Measurements from ENCODE around the gene SYPL2.
A peak's percentile ranks its signal among the peaks of the same experiment; 100 is the strongest.
"Not testable (repeated sequence)": the region's sequence is repeated elsewhere in the genome, so short reads cannot be mapped to it uniquely, and the experiment has no call there.

The SYPL2 gene

GRCh38 chr1:109470245-109470644 is 3.9 kb downstream of the SYPL2 start:
- no peak for DNase-seq (ENCODE audit: low read depth in 1 of 2, low spot score in 1 of 2)

GRCh38 chr1:109472779-109473178 is 6.4 kb downstream of the SYPL2 start:
- no peak for DNase-seq (ENCODE audit: low read depth in 1 of 2, low spot score in 1 of 2)

- DNase-seq (ENCODE audit: low read depth in 1 of 2, low spot score in 1 of 2), result not testable (repeated sequence)
Measured at GRCh38 chr1:109473284-109474057, 7.1 kb downstream of the SYPL2 start.

- no peak for DNase-seq (ENCODE audit: low read depth in 1 of 2, low spot score in 1 of 2)
Measured at GRCh38 chr1:109474697-109475096, 8.4 kb downstream of the SYPL2 start.

GRCh38 chr1:109475261-109475660 is 8.9 kb downstream of the SYPL2 start:
- DNase-seq (ENCODE audit: low read depth in 1 of 2, low spot score in 1 of 2), result no peak

- DNase-seq (ENCODE audit: low read depth in 1 of 2, low spot score in 1 of 2), result no peak
Measured at GRCh38 chr1:109476825-109477224, 10.5 kb downstream of the SYPL2 start.

- DNase-seq (ENCODE audit: low read depth in 1 of 2, low spot score in 1 of 2), result no peak
Measured at GRCh38 chr1:109477821-109478220, 11.5 kb downstream of the SYPL2 start.

GRCh38 chr1:109478806-109479205 is 12.5 kb downstream of the SYPL2 start:
- no peak for DNase-seq (ENCODE audit: low read depth in 1 of 2, low spot score in 1 of 2)

GRCh38 chr1:109479311-109479710 is 13.0 kb downstream of the SYPL2 start:
- DNase-seq (ENCODE audit: low read depth in 1 of 2, low spot score in 1 of 2), result no peak

GRCh38 chr1:109479901-109480300 is 13.6 kb downstream of the SYPL2 start:
- no peak for DNase-seq (ENCODE audit: low read depth in 1 of 2, low spot score in 1 of 2)

- no peak for DNase-seq (ENCODE audit: low read depth in 1 of 2, low spot score in 1 of 2)
Measured at GRCh38 chr1:109481646-109482045, 15.3 kb downstream of the SYPL2 start.

- DNase-seq (ENCODE audit: low read depth in 1 of 2, low spot score in 1 of 2), result no peak
Measured at GRCh38 chr1:109482242-109482641, 15.9 kb downstream of the SYPL2 start.

GRCh38 chr1:109482791-109483671 is 16.7 kb downstream of the SYPL2 start:
- no peak for DNase-seq (ENCODE audit: low read depth in 1 of 2, low spot score in 1 of 2)

GRCh38 chr1:109483672-109484518 is 17.5 kb downstream of the SYPL2 start, which contains the start of gene ATXN7L2:
TSS of gene ATXN7L2 (plus strand) at chr1:109483905. CDS start at chr1:109483954, 49 bp downstream.
- peak; percentile 89 for DNase-seq (ENCODE audit: low read depth in 1 of 2, low spot score in 1 of 2)

- no peak for DNase-seq (ENCODE audit: low read depth in 1 of 2, low spot score in 1 of 2)
Measured at GRCh38 chr1:109484519-109484975, 18.2 kb downstream of the SYPL2 start.

GRCh38 chr1:109485001-109485400 is 18.7 kb downstream of the SYPL2 start:
- no peak for DNase-seq (ENCODE audit: low read depth in 1 of 2, low spot score in 1 of 2)

- DNase-seq (ENCODE audit: low read depth in 1 of 2, low spot score in 1 of 2), result no peak
Measured at GRCh38 chr1:109487261-109487660, 20.9 kb downstream of the SYPL2 start.

- DNase-seq (ENCODE audit: low read depth in 1 of 2, low spot score in 1 of 2), result no peak
Measured at GRCh38 chr1:109488201-109488600, 21.9 kb downstream of the SYPL2 start.

- DNase-seq (ENCODE audit: low read depth in 1 of 2, low spot score in 1 of 2), result no peak
Measured at GRCh38 chr1:109488696-109489095, 22.4 kb downstream of the SYPL2 start.

- DNase-seq (ENCODE audit: low read depth in 1 of 2, low spot score in 1 of 2), result peak in 1 of 2 donors; percentile 49
Measured at GRCh38 chr1:109490029-109490933, 23.9 kb downstream of the SYPL2 start.
